Left lung (tissue), 10 donors: ENCODE results near the gene ELOVL2. TPM values are rescaled to one million over a fixed set of nuclear protein-coding genes. Genes with fewer than 3 reads are reported as not detected.

ENCODE experiments used
- ATAC-seq: fragments of 200-7000 bp; cut with Tn5 transposase; one replicate; pipeline ENCODE4 v1.9.1; 2020; ENCODE audit warnings: moderate library complexity
- DNase-seq, 4 donors: peaks; one replicate each; pipeline ENCODE4 v3.0.0-alpha.2; 2013 to 2020
- H3K27ac ChIP-seq, 2 donors: fragments of 200-600 bp; sonication (generic) in 1 of 2; one replicate each; pipeline versions ENCODE4 v1.5.0 to v1.8.0; 2020 to 2021
- H3K27me3 ChIP-seq, 2 donors: fragments of 200-600 bp; sonication (generic) in 1 of 2; one replicate each; pipeline versions ENCODE4 v1.5.0 to v1.8.0; 2020 to 2021
- H3K36me3 ChIP-seq, 2 donors: fragments of 200-600 bp; sonication (generic) in 1 of 2; one replicate each; pipeline versions ENCODE4 v1.5.0 to v1.8.0; 2020 to 2021
- H3K4me1 ChIP-seq, 2 donors: fragments of 200-600 bp; one replicate each; pipeline ENCODE4 v1.8.0; 2021
- H3K4me3 ChIP-seq, 2 donors: fragments of 200-600 bp; sonication (generic) in 1 of 2; one replicate each; pipeline versions ENCODE4 v1.5.0 to v1.8.0; 2020 to 2021; ENCODE audit warnings: mild to moderate bottlenecking in 1 of 2
- H3K9me3 ChIP-seq, 2 donors: fragments of 200-600 bp; sonication (generic) in 1 of 2; one replicate each; pipeline versions ENCODE4 v1.5.0 to v1.8.0; 2020 to 2021
- CTCF ChIP-seq, 2 donors: fragments of 200-600 bp; sonication (generic) in 1 of 2; IDR thresholded peaks; one replicate each; pipeline versions ENCODE4 v1.5.0 to v1.8.0; 2021; ENCODE audit warnings: antibody characterized with exemption in 2 of 2
- intact Hi-C, 2 donors: fragments of 100-400 bp; cut with DNase I; formaldehyde crosslinking; loops; one replicate each; pipeline versions ENCODE4 v1.11.2 to v1.14.2; 2022
- polyA plus RNA-seq, 6 donors: library from polyadenylated mRNA; unstranded; fragments of 120-200 nt; gene quantifications; one replicate each; pipeline ENCODE4 v1.2.1, GENCODE V29; 2013; ENCODE audit not compliant: insufficient read length in 6 of 6
- total RNA-seq, 2 donors: library from RNA; stranded (reverse); fragmentation: NEBNext Ultra II Directional; extraction: Animal tissue kit (Norgen Biotek cat#: 25700); gene quantifications; one replicate each; pipeline ENCODE4 v1.2.1, GENCODE V29; 2021
- donor health status: DM: no; HTN: yes; CAD: no.
- donor health status: DM: no; HTN: no; CAD: no.

Gene ELOVL2
- total and polyA plus RNA-seq, 8 donors = 0.09 to 6.5 (median 4.2) TPM

GRCh38 chr6:11044712-11045167, 635 bp upstream of the ELOVL2 start:
- H3K9me3 ChIP-seq = no peaks in the 10 kb centered on the region
- intact Hi-C loops = no loop called here
- peak overlapping the region in 1 of 2 donors; percentile 43 for H3K4me3 ChIP-seq
- no peaks in the 10 kb centered on the region for H3K36me3 ChIP-seq
- peaks cover 0 to 11% of the 10 kb centered on the region in 2 donors for H3K4me1 ChIP-seq
- peaks cover 68 to 100% of the 10 kb centered on the region in 2 donors for H3K27me3 ChIP-seq
- no peak overlapping the region for H3K27ac ChIP-seq
- DNase-seq (no peak), ATAC-seq (no peak)
- TF ChIP-seq CTCF (IDR thresholded peaks at IDR 0.05) = no peak

- Histone ChIP-seq H3K36me3 (no peaks in the 10 kb centered on the region), H3K4me3 (peak overlapping the region; percentile 31 to 43), H3K4me1 (peaks cover 0 to 11% of the 10 kb centered on the region in 2 donors), H3K27me3 (peaks cover 69 to 100% of the 10 kb centered on the region in 2 donors), H3K27ac (no peak overlapping the region), H3K9me3 (no peaks in the 10 kb centered on the region)
- no peak for TF ChIP-seq CTCF (IDR thresholded peaks at IDR 0.05)
- peak; percentile 43 for ATAC-seq
- intact Hi-C loops = no loop called here
- DNase-seq = peak in 1 of 4 donors; percentile 12
These were observed 636 bp downstream of the ELOVL2 start for GRCh38 chr6:11043378-11043960.

GRCh38 chr6:11042750-11043377, 1.2 kb downstream of the ELOVL2 start:
- intact Hi-C loops = no loop called here
- no peak for TF ChIP-seq CTCF (IDR thresholded peaks at IDR 0.05)
- Histone ChIP-seq H3K9me3 (no peaks in the 10 kb centered on the region), H3K4me3 (no peak overlapping the region), H3K27ac (no peak overlapping the region), H3K36me3 (no peaks in the 10 kb centered on the region), H3K4me1 (peaks cover 0 to 11% of the 10 kb centered on the region in 2 donors), H3K27me3 (peaks cover 64 to 100% of the 10 kb centered on the region in 2 donors)
- no peak for ATAC-seq
- DNase-seq = peak in 1 of 4 donors; percentile 17

- Histone ChIP-seq H3K4me3 (no peak overlapping the region), H3K27ac (no peak overlapping the region), H3K27me3 (peaks cover 60 to 100% of the 10 kb centered on the region in 2 donors), H3K9me3 (no peaks in the 10 kb centered on the region), H3K4me1 (peaks cover 0 to 11% of the 10 kb centered on the region in 2 donors), H3K36me3 (no peaks in the 10 kb centered on the region)
- DNase-seq = no peak
- intact Hi-C loops = no loop called here
- TF ChIP-seq CTCF (IDR thresholded peaks at IDR 0.05) = no peak
- ATAC-seq = no peak
These were observed 1.9 kb downstream of the ELOVL2 start for GRCh38 chr6:11042025-11042749.

GRCh38 chr6:11040134-11040533, 4.0 kb downstream of the ELOVL2 start:
- H3K36me3 ChIP-seq = no peaks in the 10 kb centered on the region
- no peak for TF ChIP-seq CTCF (IDR thresholded peaks at IDR 0.05)
- peaks cover 47 to 100% of the 10 kb centered on the region in 2 donors for H3K27me3 ChIP-seq
- peaks cover 0 to 11% of the 10 kb centered on the region in 2 donors for H3K4me1 ChIP-seq
- H3K9me3 ChIP-seq = no peaks in the 10 kb centered on the region
- DNase-seq (no peak), ATAC-seq (no peak)
- H3K4me3 ChIP-seq = no peak overlapping the region
- no peak overlapping the region for H3K27ac ChIP-seq
- intact Hi-C loops = no loop called here
